HG02759 (cell line): ENCODE measurements around the gene TIGD1.
"Not testable (repeated sequence)": the region's sequence is repeated elsewhere in the genome, so short reads cannot be mapped to it uniquely, and the experiment has no call there.

Experiments
- ATAC-seq: cut with Tn5 transposase; IDR thresholded peaks from one replicate; pipeline ENCODE4 v1.9.1; 2021; ENCODE audit warnings: mild to moderate bottlenecking, moderate library complexity; ENCODE audit not compliant: unreplicated experiment

The TIGD1 gene

GRCh38 chr2:232540441-232541041, 9.8 kb downstream of the TIGD1 start:
- ATAC-seq: no peak

GRCh38 chr2:232539298-232540231, 10.8 kb downstream of the TIGD1 start, which contains the start of gene CHRNG:
TSS of gene CHRNG (plus strand) at chr2:232539692. CDS start at chr2:232539748, 56 bp downstream.
- no peak for ATAC-seq

- no peak for ATAC-seq
Observed at GRCh38 chr2:232538671-232539070, 11.7 kb downstream of the TIGD1 start.

GRCh38 chr2:232537499-232537898, 12.9 kb downstream of the TIGD1 start:
- ATAC-seq: no peak

- ATAC-seq: no peak
Observed at GRCh38 chr2:232537079-232537478, 13.3 kb downstream of the TIGD1 start.

GRCh38 chr2:232535761-232536530, 14.4 kb downstream of the TIGD1 start:
- no peak for ATAC-seq

- ATAC-seq: no peak
Observed at GRCh38 chr2:232534940-232535651, 15.3 kb downstream of the TIGD1 start.

- ATAC-seq: no peak
Observed at GRCh38 chr2:232533944-232534710, 16.2 kb downstream of the TIGD1 start.

- not testable (repeated sequence) for ATAC-seq
Observed at GRCh38 chr2:232532821-232533220, 17.5 kb downstream of the TIGD1 start.

- no peak for ATAC-seq
Observed at GRCh38 chr2:232532419-232532818, 17.9 kb downstream of the TIGD1 start.

- ATAC-seq: no peak
Observed at GRCh38 chr2:232530626-232531260, 19.6 kb downstream of the TIGD1 start.

- no peak for ATAC-seq
Observed at GRCh38 chr2:232529806-232530547, 20.4 kb downstream of the TIGD1 start.

GRCh38 chr2:232528746-232529460, 21.5 kb downstream of the TIGD1 start:
- no peak for ATAC-seq

GRCh38 chr2:232527905-232528470, 22.4 kb downstream of the TIGD1 start:
- ATAC-seq: no peak

- ATAC-seq: no peak
Observed at GRCh38 chr2:232526372-232526941, 23.9 kb downstream of the TIGD1 start.

GRCh38 chr2:232525791-232526371, 24.5 kb downstream of the TIGD1 start, which contains the start of gene CHRND:
TSS of gene CHRND (plus strand) at chr2:232526160. CDS start at chr2:232526216, 56 bp downstream.
- ATAC-seq: no peak

- ATAC-seq: no peak
Observed at GRCh38 chr2:232525199-232525598, 25.2 kb downstream of the TIGD1 start.
